HFF-Myc (cell line): ENCODE results near the gene CYCS.
"Not testable (repeated sequence)": the region's sequence is repeated elsewhere in the genome, so short reads cannot be mapped to it uniquely, and the experiment has no call there.

Experiments used
- DNase-seq: peaks from one replicate; pipeline ENCODE4 v3.0.0-alpha.2; 2011; ENCODE audit warnings: low read depth; ENCODE audit errors: extremely low read depth
- H3K4me3 ChIP-seq: replicated peaks from 2 replicates; pipeline ENCODE4 v1.5.1; 2011; ENCODE audit warnings: low read depth, mild to moderate bottlenecking, control low read depth, low read length
- TF ChIP-seq, protein P1 (sequence below): IDR thresholded peaks from 2 replicates; pipeline ENCODE4 v1.5.1; 2012; ENCODE audit warnings: mild to moderate bottlenecking, low read depth, low read length, control low read depth; ENCODE audit errors: missing control alignments

Gene CYCS

GRCh38 chr7:25159983-25160596 lies 35.0 kb upstream of the CYCS start:
- peak; percentile 30 for DNase-seq
- TF ChIP-seq, protein P1, sequence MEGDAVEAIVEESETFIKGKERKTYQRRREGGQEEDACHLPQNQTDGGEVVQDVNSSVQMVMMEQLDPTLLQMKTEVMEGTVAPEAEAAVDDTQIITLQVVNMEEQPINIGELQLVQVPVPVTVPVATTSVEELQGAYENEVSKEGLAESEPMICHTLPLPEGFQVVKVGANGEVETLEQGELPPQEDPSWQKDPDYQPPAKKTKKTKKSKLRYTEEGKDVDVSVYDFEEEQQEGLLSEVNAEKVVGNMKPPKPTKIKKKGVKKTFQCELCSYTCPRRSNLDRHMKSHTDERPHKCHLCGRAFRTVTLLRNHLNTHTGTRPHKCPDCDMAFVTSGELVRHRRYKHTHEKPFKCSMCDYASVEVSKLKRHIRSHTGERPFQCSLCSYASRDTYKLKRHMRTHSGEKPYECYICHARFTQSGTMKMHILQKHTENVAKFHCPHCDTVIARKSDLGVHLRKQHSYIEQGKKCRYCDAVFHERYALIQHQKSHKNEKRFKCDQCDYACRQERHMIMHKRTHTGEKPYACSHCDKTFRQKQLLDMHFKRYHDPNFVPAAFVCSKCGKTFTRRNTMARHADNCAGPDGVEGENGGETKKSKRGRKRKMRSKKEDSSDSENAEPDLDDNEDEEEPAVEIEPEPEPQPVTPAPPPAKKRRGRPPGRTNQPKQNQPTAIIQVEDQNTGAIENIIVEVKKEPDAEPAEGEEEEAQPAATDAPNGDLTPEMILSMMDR, result peak; percentile 42

DNA sequence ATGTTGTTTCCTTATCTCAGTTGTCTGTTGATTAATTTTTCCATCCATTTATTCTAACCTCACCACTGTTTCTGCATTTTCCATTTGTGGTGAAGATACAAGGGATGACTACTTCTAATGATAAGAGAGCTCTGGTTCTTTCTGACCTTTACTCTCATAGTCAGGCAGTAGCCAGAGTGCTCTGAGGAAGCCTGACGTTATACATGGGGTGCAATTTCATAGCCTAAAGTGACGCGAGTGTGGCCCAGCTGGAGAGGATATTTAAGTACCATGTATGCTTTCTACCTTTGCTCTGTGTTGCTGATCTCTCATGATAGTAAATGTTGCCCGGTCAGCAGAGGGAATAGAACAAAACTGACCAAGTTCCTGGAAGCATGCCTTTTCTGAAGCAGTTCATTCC lies 33.9 kb upstream of the CYCS start:
- H3K4me3 ChIP-seq, result no peak overlapping the region
- DNase-seq, result no peak
- TF ChIP-seq, protein P1, result no peak

More at GRCh38 chr7:25159983-25160596, 35.0 kb upstream of the CYCS start:
- H3K4me3 ChIP-seq, result not testable (repeated sequence)

GRCh38 chr7:25151773-25152172 lies 26.7 kb upstream of the CYCS start:
- TF ChIP-seq, protein P1, result no peak
- no peak for DNase-seq

DNA sequence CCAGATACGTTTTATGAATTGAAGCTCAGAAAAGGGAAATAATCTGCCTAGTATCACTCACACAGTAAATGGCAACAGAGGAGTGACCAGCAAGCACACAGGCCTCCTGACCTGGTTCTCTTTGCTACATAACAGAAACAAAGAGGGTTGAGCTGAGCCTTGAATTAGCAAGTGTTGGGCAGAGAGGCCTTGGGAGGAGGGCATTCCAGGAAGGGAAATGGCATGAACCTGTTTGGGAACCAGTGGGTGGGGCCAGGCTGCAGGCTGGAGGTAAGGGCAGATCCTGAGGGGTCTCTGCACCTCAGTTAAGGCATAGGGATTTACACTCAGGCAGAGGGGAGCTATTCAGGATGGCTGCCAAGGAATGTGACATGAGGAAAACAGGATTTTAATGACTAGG lies 24.8 kb upstream of the CYCS start:
- TF ChIP-seq, protein P1, result no peak
- H3K4me3 ChIP-seq, result no peak overlapping the region
- DNase-seq, result no peak

More at GRCh38 chr7:25151773-25152172, 26.7 kb upstream of the CYCS start:
- H3K4me3 ChIP-seq, result no peak overlapping the region

DNA sequence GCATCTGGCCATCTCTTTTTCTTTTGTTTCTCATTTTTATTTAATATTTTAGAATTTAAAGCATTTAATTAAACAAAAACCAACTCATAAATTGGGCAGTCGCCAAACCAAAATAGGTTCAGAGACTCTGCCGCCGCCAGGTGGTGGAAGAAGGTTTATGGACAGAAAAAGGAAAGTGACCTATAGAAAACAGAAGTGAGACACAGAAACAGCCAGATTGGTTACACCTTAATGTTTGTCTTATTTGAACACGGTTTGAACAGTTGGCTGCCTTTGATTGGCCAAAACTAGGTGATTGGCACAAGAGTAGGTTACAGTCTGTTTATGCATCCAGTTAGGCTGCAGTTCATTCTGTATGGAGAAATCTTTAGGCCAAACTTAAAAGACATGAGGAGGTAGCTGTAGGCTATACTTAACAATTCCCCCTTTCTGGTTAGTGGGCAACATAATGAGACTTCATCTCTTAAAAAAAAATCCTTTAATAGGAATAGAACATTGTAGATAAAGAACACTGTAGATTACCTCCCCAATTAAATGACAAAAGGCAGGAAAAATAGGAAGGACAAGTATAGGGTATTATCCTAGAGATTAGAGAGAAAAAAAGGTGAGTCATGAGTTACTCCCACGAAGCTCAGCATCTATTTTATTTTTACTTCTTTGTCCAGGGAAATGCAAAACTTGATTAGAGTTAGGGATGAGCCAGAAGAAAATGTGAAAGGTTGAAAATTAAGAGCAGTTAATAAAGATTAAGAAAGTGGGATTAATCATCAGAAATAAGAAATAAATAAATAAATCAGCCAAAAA lies 23.9 kb upstream of the CYCS start:
- no peak overlapping the region for H3K4me3 ChIP-seq
- TF ChIP-seq, protein P1, result no peak
- no peak for DNase-seq

GRCh38 chr7:25143763-25144162 lies 18.7 kb upstream of the CYCS start:
- H3K4me3 ChIP-seq, result no peak overlapping the region
- TF ChIP-seq, protein P1, result no peak
- no peak for DNase-seq
